CD14-positive monocyte (primary cell): Measurements from ENCODE around the gene LDLRAD4. TPM values are rescaled to one million over a fixed set of nuclear protein-coding genes. Genes with fewer than 3 reads are reported as not detected.

Source experiments
- DNase-seq, 3 donors: peaks; one replicate each; pipeline ENCODE4 v3.0.0-alpha.2; 2011 to 2022
- H2AFZ ChIP-seq: 2 replicates; pipeline ENCODE4 v1.6.0; 2012; ENCODE audit warnings: mild to moderate bottlenecking, low read depth, low read length, inconsistent platforms; ENCODE audit not compliant: insufficient read depth, poor library complexity, severe bottlenecking
- H3K27ac ChIP-seq, 2 donors: 1 replicate in 1 of 2; 2 replicates in 1 of 2; pipeline ENCODE4 v1.5.1; 2012 to 2013; ENCODE audit warnings: low read length in 2 of 2, control low read depth in 1 of 2, inconsistent platforms in 1 of 2, low read depth in 1 of 2, mild to moderate bottlenecking in 1 of 2
- H3K27me3 ChIP-seq, 2 donors: one replicate each; pipeline versions ENCODE4 v1.6.0 to v1.6.1; 2011 to 2013; ENCODE audit warnings: low read length in 2 of 2; ENCODE audit not compliant: control insufficient read depth in 2 of 2, insufficient read depth in 2 of 2
- H3K36me3 ChIP-seq, 2 donors: replicated peaks in 1 of 2; 1 replicate in 1 of 2; 2 replicates in 1 of 2; pipeline versions ENCODE4 v1.5.1 to v1.6.1; 2012 to 2013; ENCODE audit warnings: low read length in 2 of 2, control low read depth in 1 of 2, inconsistent platforms in 1 of 2, mild to moderate bottlenecking in 1 of 2; ENCODE audit not compliant: insufficient read depth in 2 of 2, control insufficient read depth in 1 of 2
- H3K4me1 ChIP-seq, 2 donors: 1 replicate in 1 of 2; 2 replicates in 1 of 2; pipeline versions ENCODE4 v1.5.1 to v1.6.1; 2012 to 2013; ENCODE audit warnings: low read length in 2 of 2, control low read depth in 1 of 2, inconsistent platforms in 1 of 2, mild to moderate bottlenecking in 1 of 2, moderate library complexity in 1 of 2; ENCODE audit not compliant: insufficient read depth in 2 of 2, control insufficient read depth in 1 of 2
- H3K4me2 ChIP-seq: replicated peaks from 2 replicates; pipeline ENCODE3; 2012; ENCODE audit warnings: low read length, moderate library complexity, mild to moderate bottlenecking; ENCODE audit not compliant: poor library complexity, severe bottlenecking; ENCODE audit errors: extremely low read depth
- H3K4me3 ChIP-seq, 3 experiments: fragments of 200-600 bp in 1 of 3; sonication (generic) in 1 of 3; replicated peaks in 1 of 3; 1 replicate in 2 of 3; 2 replicates in 1 of 3; pipeline ENCODE4 v1.5.1; 2011 to 2013; ENCODE audit warnings: low read length in 3 of 3, mild to moderate bottlenecking in 3 of 3, control low read depth in 2 of 3, low read depth in 2 of 3, inconsistent platforms in 1 of 3, moderate library complexity in 1 of 3
- H3K79me2 ChIP-seq: 2 replicates; pipeline ENCODE4 v1.6.0; 2012; ENCODE audit warnings: mild to moderate bottlenecking, control low read depth, inconsistent platforms, low read length, moderate library complexity; ENCODE audit not compliant: insufficient read depth
- H3K9ac ChIP-seq: 2 replicates; pipeline ENCODE4 v1.6.0; 2017; ENCODE audit warnings: low read length, mild to moderate bottlenecking; ENCODE audit not compliant: insufficient read depth, poor library complexity, severe bottlenecking
- H3K9me3 ChIP-seq, 2 donors: replicated peaks in 1 of 2; 1 replicate in 1 of 2; 2 replicates in 1 of 2; pipeline versions ENCODE4 v1.5.1 to v1.6.1; 2012 to 2013; ENCODE audit warnings: low read length in 2 of 2, control low read depth in 1 of 2; ENCODE audit not compliant: control insufficient read depth in 1 of 2, insufficient read depth in 1 of 2
- H4K20me1 ChIP-seq: 2 replicates; pipeline ENCODE4 v1.6.0; 2012; ENCODE audit warnings: mild to moderate bottlenecking, low read length, control low read depth, moderate library complexity; ENCODE audit not compliant: insufficient read depth
- H3K27ac Mint-ChIP-seq, 7 donors: one replicate each; pipeline ENCODE4 v1.8.0; 2020; ENCODE audit warnings: mild to moderate bottlenecking in 7 of 7, mixed read lengths in 7 of 7, moderate library complexity in 6 of 7, inconsistent platforms in 2 of 7
- H3K27me3 Mint-ChIP-seq, 3 donors: one replicate each; pipeline ENCODE4 v1.8.0; 2021 to 2022; ENCODE audit warnings: low read depth in 3 of 3, mild to moderate bottlenecking in 3 of 3, mixed read lengths in 3 of 3, moderate library complexity in 3 of 3, inconsistent platforms in 1 of 3
- H3K36me3 Mint-ChIP-seq, 2 donors: one replicate each; pipeline ENCODE4 v1.8.0; 2020; ENCODE audit warnings: mixed read lengths in 2 of 2, inconsistent platforms in 1 of 2, mild to moderate bottlenecking in 1 of 2
- H3K4me1 Mint-ChIP-seq: one replicate; pipeline ENCODE4 v1.8.0; 2020; ENCODE audit warnings: mild to moderate bottlenecking, mixed read lengths
- H3K4me3 Mint-ChIP-seq, 2 donors: one replicate each; pipeline ENCODE4 v1.8.0; 2020; ENCODE audit warnings: mild to moderate bottlenecking in 2 of 2, mixed read lengths in 2 of 2, moderate library complexity in 1 of 2
- H3K9me3 Mint-ChIP-seq, 7 donors: one replicate each; pipeline ENCODE4 v1.8.0; 2020 to 2022; ENCODE audit warnings: mixed read lengths in 7 of 7, mild to moderate bottlenecking in 6 of 7, moderate library complexity in 6 of 7, inconsistent platforms in 2 of 7
- CTCF ChIP-seq: fragments of 200-600 bp; IDR thresholded peaks from one replicate; pipeline ENCODE4 v1.8.0; 2022; ENCODE audit warnings: antibody characterized with exemption, mild to moderate bottlenecking
- WGBS: methylation state at CpG from one replicate; pipeline ENCODE4 v1.1.5; 2013; ENCODE audit warnings: missing lambda C conversion rate; ENCODE audit not compliant: insufficient coverage; 5-methylcytosine and 5-hydroxymethylcytosine counted together
- intact Hi-C, 2 donors: fragments of 100-400 bp; cut with micrococcal nuclease; formaldehyde crosslinking; loops; one replicate each; pipeline versions ENCODE4 v1.15.0 to v1.15.1; 2023
- polyA plus RNA-seq, 3 donors: library from polyadenylated mRNA; depleted of rRNA in 1 of 3; unstranded in 2 of 3; stranded (reverse) in 1 of 3; fragments of 300-500 nt in 2 of 3; fragments of >200 nt in 1 of 3; fragmentation: Illumina TruSeq in 2 of 3; gene quantifications; 1 replicate in 2 of 3; 2 replicates in 1 of 3; pipeline ENCODE4 v1.2.3, GENCODE V29; 2012 to 2021

LDLRAD4 gene
- polyA plus RNA-seq, 3 donors = 13.5 to 15.4 (median 13.8) TPM

- 73% methylated on average over 7 of the region's 13 CpGs for WGBS
- H3K4me1 Mint-ChIP-seq = peaks cover 16% of the 10 kb centered on the region
- H3K79me2 ChIP-seq = no peaks in the 10 kb centered on the region
- H3K27ac ChIP-seq = no peak overlapping the region
- peaks cover 7 to 11% of the 10 kb centered on the region in 2 donors for H3K4me1 ChIP-seq
- no peak overlapping the region for H3K4me3 Mint-ChIP-seq
- H3K9me3 ChIP-seq = no peaks in the 10 kb centered on the region
- no peak for DNase-seq
- H3K27ac Mint-ChIP-seq = peak overlapping the region in 2 of 7 donors; percentile 31 to 59
- H3K4me2 ChIP-seq = no peak overlapping the region
- no peak for TF ChIP-seq CTCF
- no peak overlapping the region for H3K9ac ChIP-seq
- no peak overlapping the region for H2AFZ ChIP-seq
- peaks cover 0 to 2% (median 0%) of the 10 kb centered on the region in 3 donors for H3K27me3 Mint-ChIP-seq
- peaks cover 32% of the 10 kb centered on the region for H4K20me1 ChIP-seq
- H3K9me3 Mint-ChIP-seq = no peaks in the 10 kb centered on the region
- H3K36me3 Mint-ChIP-seq = peaks cover 21 to 27% of the 10 kb centered on the region in 2 donors
- no peak overlapping the region for H3K4me3 ChIP-seq
- peaks cover 3 to 11% of the 10 kb centered on the region in 2 donors for H3K36me3 ChIP-seq
- intact Hi-C loops = loop anchor here in 1 of 2 donors (10.0 kb wide), 1 partner anchor 173 kb away; no protein-coding TSS in a partner anchor
- no peaks in the 10 kb centered on the region for H3K27me3 ChIP-seq
Observed at GRCh38 chr18:13541621-13542519, 323.3 kb downstream of the LDLRAD4 start.

GRCh38 chr18:13542520-13542847 lies 323.9 kb downstream of the LDLRAD4 start:
- 100% methylated on average over 2 of the region's 7 CpGs for WGBS
- Mint-ChIP-seq H3K27ac (peak overlapping the region in 1 of 7 donors; percentile 59), H3K36me3 (peaks cover 23 to 31% of the 10 kb centered on the region in 2 donors), H3K4me1 (peaks cover 13% of the 10 kb centered on the region), H3K4me3 (no peak overlapping the region), H3K27me3 (peaks cover 0 to 2% (median 0%) of the 10 kb centered on the region in 3 donors), H3K9me3 (peaks cover 0 to 3% (median 0%) of the 10 kb centered on the region in 7 donors)
- no peak overlapping the region for H3K9ac ChIP-seq
- peaks cover 0 to 3% of the 10 kb centered on the region in 2 donors for H3K9me3 ChIP-seq
- intact Hi-C loops = loop anchor here in 1 of 2 donors (10.0 kb wide), 1 partner anchor 172 kb away; no protein-coding TSS in a partner anchor
- H3K79me2 ChIP-seq = no peaks in the 10 kb centered on the region
- no peak overlapping the region for H3K4me2 ChIP-seq
- H4K20me1 ChIP-seq = peaks cover 30% of the 10 kb centered on the region
- no peak overlapping the region for H3K27ac ChIP-seq
- H3K36me3 ChIP-seq = peaks cover 3 to 11% of the 10 kb centered on the region in 2 donors
- no peak overlapping the region for H2AFZ ChIP-seq
- no peak overlapping the region for H3K4me3 ChIP-seq
- TF ChIP-seq CTCF = no peak
- no peak for DNase-seq
- H3K4me1 ChIP-seq = peaks cover 7 to 11% of the 10 kb centered on the region in 2 donors
- H3K27me3 ChIP-seq = no peaks in the 10 kb centered on the region
